ENCODE data around the gene RPS28.

DNA sequence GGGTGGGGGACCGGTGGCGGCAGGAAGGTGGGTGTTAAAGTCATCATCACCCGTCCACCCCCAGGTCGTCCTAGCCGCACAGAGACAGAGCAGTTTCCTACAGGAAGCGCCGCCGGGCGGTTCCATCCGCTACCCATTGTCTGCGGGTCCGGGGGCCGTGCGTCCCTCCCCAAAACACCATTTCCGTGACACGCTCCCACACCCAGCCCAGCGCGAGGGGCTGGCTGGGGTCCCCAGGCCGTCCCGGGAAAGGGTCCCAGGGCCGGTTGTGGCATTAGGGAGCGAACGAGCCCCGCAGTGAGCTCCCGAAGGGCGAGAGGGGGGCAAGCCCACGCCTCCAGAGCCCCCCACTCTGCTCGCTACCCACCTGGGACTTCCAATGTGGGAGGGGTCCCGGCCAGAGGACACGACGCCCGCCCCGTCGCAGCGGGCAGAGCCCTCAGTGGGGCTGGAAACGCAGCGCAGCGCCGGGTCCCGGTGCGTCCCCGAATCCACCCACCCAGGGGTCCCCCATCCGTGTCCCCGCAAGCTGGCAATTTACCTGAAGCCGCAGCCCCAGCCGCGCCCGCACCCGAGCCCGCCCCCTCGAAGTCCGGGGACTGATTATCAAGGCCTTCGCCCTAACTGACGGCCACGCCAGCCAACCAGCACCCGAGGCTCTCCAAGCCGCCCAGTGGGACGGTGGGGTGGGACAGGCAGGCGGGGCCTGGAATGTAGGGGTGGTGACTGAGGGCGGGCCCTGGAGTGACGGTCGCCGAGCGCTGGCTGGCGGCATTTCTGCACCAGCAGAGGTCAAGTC, 21.6 kb downstream of the RPS28 start, which contains the start of gene KANK3:
- TF ChIP-seq, protein P1, sequence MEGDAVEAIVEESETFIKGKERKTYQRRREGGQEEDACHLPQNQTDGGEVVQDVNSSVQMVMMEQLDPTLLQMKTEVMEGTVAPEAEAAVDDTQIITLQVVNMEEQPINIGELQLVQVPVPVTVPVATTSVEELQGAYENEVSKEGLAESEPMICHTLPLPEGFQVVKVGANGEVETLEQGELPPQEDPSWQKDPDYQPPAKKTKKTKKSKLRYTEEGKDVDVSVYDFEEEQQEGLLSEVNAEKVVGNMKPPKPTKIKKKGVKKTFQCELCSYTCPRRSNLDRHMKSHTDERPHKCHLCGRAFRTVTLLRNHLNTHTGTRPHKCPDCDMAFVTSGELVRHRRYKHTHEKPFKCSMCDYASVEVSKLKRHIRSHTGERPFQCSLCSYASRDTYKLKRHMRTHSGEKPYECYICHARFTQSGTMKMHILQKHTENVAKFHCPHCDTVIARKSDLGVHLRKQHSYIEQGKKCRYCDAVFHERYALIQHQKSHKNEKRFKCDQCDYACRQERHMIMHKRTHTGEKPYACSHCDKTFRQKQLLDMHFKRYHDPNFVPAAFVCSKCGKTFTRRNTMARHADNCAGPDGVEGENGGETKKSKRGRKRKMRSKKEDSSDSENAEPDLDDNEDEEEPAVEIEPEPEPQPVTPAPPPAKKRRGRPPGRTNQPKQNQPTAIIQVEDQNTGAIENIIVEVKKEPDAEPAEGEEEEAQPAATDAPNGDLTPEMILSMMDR (conservative IDR thresholded peaks at IDR 0.05) = no peak
- no peak for TF ChIP-seq ZFX (IDR thresholded peaks at IDR 0.05)
